ENCODE measurements around the gene ADAM20.
"Not testable (repeated sequence)": the region's sequence is repeated elsewhere in the genome, so short reads cannot be mapped to it uniquely, and the experiment has no call there.

The ADAM20 gene

GRCh38 chr14:70534904-70535303 is at the start of gene ADAM20:
Gene ADAM20, minus strand, starts transcription at chr14:70535004. Its CDS starts 10,247 bp downstream, at chr14:70524757.
- DNase-seq (ENCODE audit: extremely low spot score, insufficient read length, low read depth) (no peak), FAIRE-seq (no peak)

- DNase-seq (ENCODE audit: extremely low spot score, insufficient read length, low read depth) = no peak
- no peak for FAIRE-seq
Observed at GRCh38 chr14:70576891-70577290, 42.1 kb upstream of the ADAM20 start.

- no peak for DNase-seq (ENCODE audit: extremely low spot score, insufficient read length, low read depth)
- no peak for FAIRE-seq
Observed at GRCh38 chr14:70573050-70573449, 38.2 kb upstream of the ADAM20 start.

- FAIRE-seq (no peak), DNase-seq (ENCODE audit: extremely low spot score, insufficient read length, low read depth) (no peak)
Observed at GRCh38 chr14:70571139-70571538, 36.3 kb upstream of the ADAM20 start.

GRCh38 chr14:70567791-70568190 is 33.0 kb upstream of the ADAM20 start:
- FAIRE-seq (no peak), DNase-seq (ENCODE audit: extremely low spot score, insufficient read length, low read depth) (no peak)

GRCh38 chr14:70563869-70564268 is 29.1 kb upstream of the ADAM20 start:
- DNase-seq (ENCODE audit: extremely low spot score, insufficient read length, low read depth) = no peak
- no peak for FAIRE-seq

GRCh38 chr14:70563417-70563816 is 28.6 kb upstream of the ADAM20 start:
- DNase-seq (ENCODE audit: extremely low spot score, insufficient read length, low read depth) = no peak
- FAIRE-seq = no peak

GRCh38 chr14:70558356-70558755 is 23.6 kb upstream of the ADAM20 start:
- FAIRE-seq = no peak

GRCh38 chr14:70555890-70556289 is 21.1 kb upstream of the ADAM20 start:
- FAIRE-seq (no peak), DNase-seq (ENCODE audit: extremely low spot score, insufficient read length, low read depth) (no peak)

More at GRCh38 chr14:70558356-70558755, 23.6 kb upstream of the ADAM20 start:
- DNase-seq (ENCODE audit: extremely low spot score, insufficient read length, low read depth) = no peak

GRCh38 chr14:70538087-70538486 is 3.3 kb upstream of the ADAM20 start:
- FAIRE-seq = no peak
- no peak for DNase-seq (ENCODE audit: extremely low spot score, insufficient read length, low read depth)

- FAIRE-seq = no peak
- no peak for DNase-seq (ENCODE audit: extremely low spot score, insufficient read length, low read depth)
Observed at GRCh38 chr14:70536830-70537229, 2.0 kb upstream of the ADAM20 start.

GRCh38 chr14:70530417-70530816 is 4.4 kb downstream of the ADAM20 start:
- FAIRE-seq (no peak), DNase-seq (ENCODE audit: extremely low spot score, insufficient read length, low read depth) (no peak)

- DNase-seq (ENCODE audit: extremely low spot score, insufficient read length, low read depth) (no peak), FAIRE-seq (no peak)
Observed at GRCh38 chr14:70527501-70528105, 7.2 kb downstream of the ADAM20 start.

- FAIRE-seq (no peak), DNase-seq (ENCODE audit: extremely low spot score, insufficient read length, low read depth) (no peak)
Observed at GRCh38 chr14:70525691-70526090, 9.1 kb downstream of the ADAM20 start.

GRCh38 chr14:70515811-70516210 is 19.0 kb downstream of the ADAM20 start:
- DNase-seq (ENCODE audit: extremely low spot score, insufficient read length, low read depth) (no peak), FAIRE-seq (no peak)

- DNase-seq (ENCODE audit: extremely low spot score, insufficient read length, low read depth) = no peak
- FAIRE-seq = no peak
Observed at GRCh38 chr14:70514168-70515069, 20.4 kb downstream of the ADAM20 start.

- no peak for DNase-seq (ENCODE audit: extremely low spot score, insufficient read length, low read depth)
- FAIRE-seq = no peak
Observed at GRCh38 chr14:70498191-70498590, 36.6 kb downstream of the ADAM20 start.

- DNase-seq (ENCODE audit: extremely low spot score, insufficient read length, low read depth) (no peak), FAIRE-seq (no peak)
Observed at GRCh38 chr14:70489579-70490200, 45.1 kb downstream of the ADAM20 start.

- DNase-seq (ENCODE audit: extremely low spot score, insufficient read length, low read depth); FAIRE-seq: not testable (repeated sequence)
Observed at GRCh38 chr14:70477356-70478105, 57.3 kb downstream of the ADAM20 start.

GRCh38 chr14:70475459-70475858 is 59.3 kb downstream of the ADAM20 start:
- not testable (repeated sequence) for DNase-seq (ENCODE audit: extremely low spot score, insufficient read length, low read depth); FAIRE-seq

All from GM18507 (cell line).